ENCODE results near the gene PIK3IP1.

- no peak for TF ChIP-seq CTCF (IDR thresholded peaks at IDR 0.05; ENCODE audit: insufficient read depth, low read length, poor library complexity, severe bottlenecking)
- TF ChIP-seq EZH2phosphoT487 (conservative IDR thresholded peaks at IDR 0.05; ENCODE audit: low read length): no peak
Measured at GRCh38 chr22:31340360-31340759, 48.1 kb upstream of the PIK3IP1 start.

All from SU-DHL-6 (cell line).